ENCODE data around the gene GRK5.

The GRK5 gene

GRCh38 chr10:119315128-119316001, 108.0 kb downstream of the GRK5 start:
- Mint-ChIP-seq H3K4me3 (peak overlapping the region; percentile 71 to 78), H3K4me1 (peaks cover 87% of the 10 kb centered on the region), H3K27ac (peak overlapping the region; percentile 90 to 91), H3K27me3 (peaks cover 12% of the 10 kb centered on the region), H3K9me3 (peaks cover 5 to 8% of the 10 kb centered on the region in 2 donors)
- peak; percentile 72 to 91 for DNase-seq
- peak; percentile 78 for ATAC-seq

DNA sequence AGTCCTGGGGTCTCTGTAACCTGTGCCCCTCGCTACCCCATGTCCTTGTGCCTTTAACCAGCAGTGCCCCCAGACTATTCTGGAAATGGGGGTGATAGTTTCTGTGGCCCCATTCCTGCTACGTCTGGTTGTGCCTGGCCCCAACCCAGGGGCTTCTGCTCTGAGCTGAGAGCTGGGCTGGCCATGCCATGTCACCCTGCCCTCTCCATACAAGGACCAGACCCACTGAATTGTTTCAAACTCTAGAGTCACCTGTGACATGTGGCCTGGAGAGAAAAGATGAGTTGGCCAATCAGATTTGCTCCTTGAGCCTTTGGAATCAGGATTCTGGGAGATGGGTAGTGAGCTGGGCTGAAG, 108.6 kb downstream of the GRK5 start:
- DNase-seq (no peak), ATAC-seq (no peak)
- Mint-ChIP-seq H3K4me3 (peak overlapping the region; percentile 71 to 78), H3K27ac (peak overlapping the region in 1 of 2 donors; percentile 69), H3K9me3 (peaks cover 6 to 8% of the 10 kb centered on the region in 2 donors), H3K27me3 (peaks cover 5% of the 10 kb centered on the region), H3K4me1 (peaks cover 87% of the 10 kb centered on the region)

GRCh38 chr10:119316729-119317097, 109.3 kb downstream of the GRK5 start:
- Mint-ChIP-seq H3K4me3 (peak overlapping the region in 1 of 2 donors; percentile 25), H3K4me1 (peaks cover 91% of the 10 kb centered on the region), H3K27ac (no peak overlapping the region)

GRCh38 chr10:119318411-119319160, 111.2 kb downstream of the GRK5 start:
- H3K9me3 Mint-ChIP-seq: peaks cover 0 to 7% of the 10 kb centered on the region in 2 donors
- DNase-seq (no peak), ATAC-seq (no peak)
- H3K4me3 Mint-ChIP-seq: no peak overlapping the region
- H3K4me1 Mint-ChIP-seq: peaks cover 78% of the 10 kb centered on the region
- no peak overlapping the region for H3K27ac Mint-ChIP-seq
- no peaks in the 10 kb centered on the region for H3K27me3 Mint-ChIP-seq

More at GRCh38 chr10:119316729-119317097, 109.3 kb downstream of the GRK5 start:
- ATAC-seq (no peak), DNase-seq (no peak)
- no peaks in the 10 kb centered on the region for H3K27me3 Mint-ChIP-seq
- peaks cover 8 to 12% of the 10 kb centered on the region in 2 donors for H3K9me3 Mint-ChIP-seq

- no peak for DNase-seq
- H3K27ac Mint-ChIP-seq: peak overlapping the region in 1 of 2 donors; percentile 21
- H3K4me1 Mint-ChIP-seq: peaks cover 70% of the 10 kb centered on the region
- no peaks in the 10 kb centered on the region for H3K27me3 Mint-ChIP-seq
- no peak overlapping the region for H3K4me3 Mint-ChIP-seq
- H3K9me3 Mint-ChIP-seq: peaks cover 0 to 7% of the 10 kb centered on the region in 2 donors
- no peak for ATAC-seq
These were observed 112.0 kb downstream of the GRK5 start for GRCh38 chr10:119319161-119319919.

DNA sequence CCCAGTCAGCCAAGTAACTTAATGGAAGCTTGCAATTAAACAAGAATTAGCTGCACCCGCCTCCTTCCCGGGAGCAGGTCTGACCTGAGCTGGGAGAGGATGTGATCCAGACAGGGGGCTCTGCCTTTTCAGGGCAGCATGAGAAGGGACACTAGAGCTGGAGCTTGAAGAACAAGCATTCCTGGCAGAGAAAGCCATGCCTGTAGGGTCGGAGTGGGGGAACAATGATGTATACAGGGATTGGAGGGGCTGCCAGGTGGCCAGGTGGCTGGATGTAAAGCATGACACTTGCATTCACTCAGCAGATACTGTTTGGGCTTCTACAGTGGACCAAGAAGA, 112.5 kb downstream of the GRK5 start:
- Mint-ChIP-seq H3K4me3 (no peak overlapping the region), H3K9me3 (peaks cover 0 to 7% of the 10 kb centered on the region in 2 donors), H3K4me1 (peaks cover 65% of the 10 kb centered on the region), H3K27ac (no peak overlapping the region), H3K27me3 (no peaks in the 10 kb centered on the region)
- ATAC-seq (no peak), DNase-seq (no peak)

- Mint-ChIP-seq H3K27ac (no peak overlapping the region), H3K9me3 (peaks cover 0 to 7% of the 10 kb centered on the region in 2 donors), H3K4me1 (peaks cover 58% of the 10 kb centered on the region), H3K27me3 (no peaks in the 10 kb centered on the region), H3K4me3 (no peak overlapping the region)
- no peak for ATAC-seq
- no peak for DNase-seq
These were observed 113.6 kb downstream of the GRK5 start for GRCh38 chr10:119320981-119321380.

DNA sequence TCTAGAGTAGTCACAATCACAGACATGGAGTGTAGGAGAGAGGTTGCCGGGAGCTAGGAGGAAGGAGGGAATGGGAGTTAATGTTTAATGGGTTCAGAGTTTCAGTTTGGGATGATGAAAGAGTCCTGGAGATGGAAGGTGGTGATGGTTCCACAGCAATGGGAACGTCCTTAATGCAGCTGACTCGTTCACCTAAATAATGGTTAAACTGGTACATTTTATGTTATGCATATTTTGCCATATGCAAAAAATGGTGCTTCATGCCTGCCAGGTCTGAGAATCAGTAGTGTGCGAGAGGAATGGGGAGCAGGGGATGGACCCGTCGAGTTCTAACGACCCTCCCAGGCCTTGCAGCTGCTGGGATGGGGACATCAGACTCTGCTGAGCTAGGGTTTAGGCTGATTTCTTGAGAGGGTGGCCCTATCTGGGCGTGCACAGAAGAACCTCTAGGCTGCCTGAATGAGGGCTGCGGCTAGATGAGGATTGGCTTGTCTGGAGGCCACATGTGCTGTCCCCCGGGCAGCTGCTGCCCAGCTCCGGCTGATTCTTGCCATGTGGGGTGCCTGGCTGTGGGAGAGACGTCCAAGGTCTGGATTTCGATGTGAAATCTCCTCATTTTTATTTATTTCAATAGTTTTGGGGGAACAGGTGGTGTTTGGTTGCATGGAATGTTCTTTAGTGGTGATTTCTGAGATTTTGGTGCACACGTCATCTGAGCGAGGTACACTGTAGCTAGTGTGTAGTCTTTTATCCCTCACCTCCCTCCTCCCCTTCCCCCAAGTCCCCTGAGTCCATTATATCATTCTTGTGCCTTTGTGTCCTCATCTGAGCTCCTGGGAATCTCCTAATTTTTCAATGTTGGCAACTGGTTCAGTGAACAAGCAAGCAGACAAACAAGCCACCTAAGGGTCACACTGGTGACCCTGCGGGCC, 116.0 kb downstream of the GRK5 start:
- no peak for ATAC-seq
- H3K9me3 Mint-ChIP-seq: peaks cover 0 to 7% of the 10 kb centered on the region in 2 donors
- no peak overlapping the region for H3K4me3 Mint-ChIP-seq
- no peak overlapping the region for H3K27ac Mint-ChIP-seq
- no peaks in the 10 kb centered on the region for H3K27me3 Mint-ChIP-seq
- H3K4me1 Mint-ChIP-seq: peaks cover 51% of the 10 kb centered on the region
- no peak for DNase-seq

DNA sequence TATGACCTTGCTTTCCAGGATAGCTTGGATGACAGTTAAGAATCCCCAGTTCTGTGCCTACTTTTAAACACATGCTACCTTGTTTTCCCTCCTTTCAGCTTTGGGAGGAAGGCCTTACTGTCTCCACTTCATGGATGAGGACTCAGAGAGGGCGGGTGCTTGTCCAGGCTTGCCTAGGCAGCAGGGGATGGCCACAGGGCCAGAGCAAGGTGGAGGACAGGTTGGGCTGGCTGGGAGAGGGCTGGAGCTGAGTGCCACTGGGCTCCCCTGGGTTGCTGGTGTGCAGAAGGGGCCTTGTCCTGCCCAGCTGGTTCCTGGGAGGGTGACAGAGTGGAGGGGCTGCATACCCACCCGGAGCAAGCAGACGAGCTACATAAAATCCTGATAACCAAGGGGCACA, 117.8 kb downstream of the GRK5 start:
- ATAC-seq: no peak
- Mint-ChIP-seq H3K9me3 (peaks cover 0 to 7% of the 10 kb centered on the region in 2 donors), H3K4me1 (peaks cover 35% of the 10 kb centered on the region), H3K27ac (no peak overlapping the region), H3K27me3 (no peaks in the 10 kb centered on the region), H3K4me3 (no peak overlapping the region)
- DNase-seq: no peak

DNA sequence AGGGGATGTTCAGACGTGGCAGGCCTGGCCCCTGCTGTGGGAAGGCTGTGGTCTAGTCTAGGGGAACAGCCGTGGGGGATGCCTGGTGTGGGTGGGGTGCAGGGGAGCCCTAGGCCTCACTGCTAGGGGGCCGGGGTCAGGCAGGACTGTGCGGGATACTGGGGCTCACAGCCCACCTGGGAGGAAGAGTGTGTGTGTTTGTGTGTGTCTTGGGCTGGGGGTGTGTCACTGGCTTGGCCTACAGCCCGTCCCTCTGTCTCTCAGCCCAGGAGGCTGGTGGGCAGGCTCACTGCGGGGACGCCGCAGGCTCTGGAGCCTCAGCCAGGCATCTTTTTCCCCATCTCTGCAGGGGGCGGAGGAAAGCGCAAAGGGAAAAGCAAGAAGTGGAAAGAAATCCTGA, 118.8 kb downstream of the GRK5 start:
- Mint-ChIP-seq H3K27ac (peak overlapping the region in 1 of 2 donors; percentile 81), H3K4me3 (no peak overlapping the region), H3K9me3 (peaks cover 0 to 4% of the 10 kb centered on the region in 2 donors), H3K4me1 (peaks cover 26% of the 10 kb centered on the region), H3K27me3 (no peaks in the 10 kb centered on the region)
- ATAC-seq (peak; percentile 49), DNase-seq (no peak)

GRCh38 chr10:119327096-119327745, 119.8 kb downstream of the GRK5 start:
- peak; percentile 29 for ATAC-seq
- Mint-ChIP-seq H3K27ac (peak overlapping the region in 1 of 2 donors; percentile 84), H3K4me1 (peaks cover 18% of the 10 kb centered on the region), H3K27me3 (no peaks in the 10 kb centered on the region), H3K9me3 (no peaks in the 10 kb centered on the region), H3K4me3 (no peak overlapping the region)
- DNase-seq: no peak

DNA sequence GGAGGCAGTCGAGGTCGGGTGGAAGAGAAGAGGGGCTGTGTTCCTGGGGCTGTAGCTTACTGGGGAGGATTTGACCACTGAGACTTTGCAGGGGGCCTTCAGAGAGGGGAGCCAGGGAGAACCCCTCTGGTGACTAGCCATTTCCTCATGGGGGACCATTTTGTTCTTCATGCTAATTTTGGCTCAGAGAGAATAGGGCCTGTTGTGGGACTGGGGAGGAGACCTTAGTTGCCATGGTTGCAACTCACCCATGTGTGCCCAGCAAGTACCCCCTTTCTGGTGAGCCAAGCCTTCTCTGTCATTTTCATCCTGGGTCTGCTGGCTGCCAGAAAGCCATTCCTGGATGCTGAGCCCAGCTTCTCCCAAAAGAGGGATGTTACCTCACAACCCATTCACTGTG, 120.9 kb downstream of the GRK5 start:
- no peak overlapping the region for H3K27ac Mint-ChIP-seq
- no peaks in the 10 kb centered on the region for H3K27me3 Mint-ChIP-seq
- ATAC-seq (no peak), DNase-seq (no peak)
- H3K9me3 Mint-ChIP-seq: no peaks in the 10 kb centered on the region
- H3K4me3 Mint-ChIP-seq: no peak overlapping the region
- peaks cover 27% of the 10 kb centered on the region for H3K4me1 Mint-ChIP-seq

GRCh38 chr10:119330342-119330741, 123.0 kb downstream of the GRK5 start:
- Mint-ChIP-seq H3K27ac (no peak overlapping the region), H3K9me3 (no peaks in the 10 kb centered on the region), H3K4me1 (peaks cover 36% of the 10 kb centered on the region), H3K27me3 (no peaks in the 10 kb centered on the region), H3K4me3 (no peak overlapping the region)
- ATAC-seq: no peak
- no peak for DNase-seq

DNA sequence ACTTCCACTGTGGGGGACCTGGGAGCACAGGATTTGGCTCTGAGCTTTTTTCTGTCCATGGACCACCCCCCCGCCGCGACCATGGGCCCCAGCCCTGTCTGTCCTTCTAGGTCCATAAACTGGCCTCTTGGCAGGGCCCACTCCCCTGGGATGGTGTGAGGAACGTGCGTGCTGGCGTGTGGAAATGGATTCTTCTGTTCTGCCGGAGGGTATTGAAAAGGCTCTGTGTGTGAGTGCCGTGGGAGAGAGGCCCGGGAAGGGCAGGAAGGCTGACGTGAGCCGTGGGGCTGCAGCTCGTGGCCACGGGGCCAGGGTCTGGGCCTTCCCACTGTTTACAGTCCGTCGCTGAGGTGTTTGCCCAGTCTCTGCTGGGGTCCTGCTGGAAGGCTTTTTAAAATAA, 123.7 kb downstream of the GRK5 start:
- Mint-ChIP-seq H3K27ac (no peak overlapping the region), H3K4me3 (no peak overlapping the region), H3K27me3 (no peaks in the 10 kb centered on the region), H3K9me3 (no peaks in the 10 kb centered on the region), H3K4me1 (peaks cover 31% of the 10 kb centered on the region)
- ATAC-seq: no peak
- no peak for DNase-seq
